ENCODE measurements around the gene MAN1B1.
A peak's percentile ranks its signal among the peaks of the same experiment; 100 is the strongest.

The MAN1B1 gene

GRCh38 chr9:137088121-137088520 is 1.3 kb downstream of the MAN1B1 start:
- DNase-seq = no peak

DNA sequence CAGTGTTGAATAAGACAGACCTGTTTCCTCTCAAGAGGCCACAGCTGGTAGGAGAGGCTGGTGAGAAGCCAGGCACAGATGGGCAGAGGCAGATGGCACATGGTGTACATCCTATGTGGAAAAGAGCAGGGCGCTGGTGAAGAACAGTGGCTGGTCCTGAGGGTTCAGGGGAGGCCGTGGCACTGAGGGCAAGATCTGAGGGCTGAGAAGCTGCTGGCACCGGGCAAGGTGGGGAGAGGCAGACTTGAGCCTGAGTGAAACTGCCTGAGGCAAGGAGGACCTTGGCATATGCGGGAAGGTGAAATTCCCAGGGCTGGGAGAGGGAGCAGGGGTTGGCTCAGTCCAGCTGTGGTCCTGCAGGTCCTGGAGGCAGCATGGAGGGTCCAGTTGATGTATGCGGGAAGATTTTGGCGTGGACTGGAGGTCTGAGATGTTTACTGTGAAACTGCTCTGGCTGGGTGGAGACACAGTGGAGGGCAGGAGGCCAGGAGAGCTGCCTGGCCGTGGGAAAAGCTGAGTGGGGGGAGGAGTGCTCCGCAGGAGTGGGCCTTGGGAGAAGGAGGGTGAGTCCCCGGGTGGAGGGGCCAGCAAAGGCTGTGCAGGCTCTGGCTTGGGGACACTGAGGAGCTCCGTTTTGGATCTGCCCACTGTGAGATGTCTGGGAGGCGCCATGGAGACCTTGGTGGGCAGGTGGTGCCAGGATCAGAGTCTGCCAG is 2.6 kb downstream of the MAN1B1 start:
- no peak for DNase-seq

DNA sequence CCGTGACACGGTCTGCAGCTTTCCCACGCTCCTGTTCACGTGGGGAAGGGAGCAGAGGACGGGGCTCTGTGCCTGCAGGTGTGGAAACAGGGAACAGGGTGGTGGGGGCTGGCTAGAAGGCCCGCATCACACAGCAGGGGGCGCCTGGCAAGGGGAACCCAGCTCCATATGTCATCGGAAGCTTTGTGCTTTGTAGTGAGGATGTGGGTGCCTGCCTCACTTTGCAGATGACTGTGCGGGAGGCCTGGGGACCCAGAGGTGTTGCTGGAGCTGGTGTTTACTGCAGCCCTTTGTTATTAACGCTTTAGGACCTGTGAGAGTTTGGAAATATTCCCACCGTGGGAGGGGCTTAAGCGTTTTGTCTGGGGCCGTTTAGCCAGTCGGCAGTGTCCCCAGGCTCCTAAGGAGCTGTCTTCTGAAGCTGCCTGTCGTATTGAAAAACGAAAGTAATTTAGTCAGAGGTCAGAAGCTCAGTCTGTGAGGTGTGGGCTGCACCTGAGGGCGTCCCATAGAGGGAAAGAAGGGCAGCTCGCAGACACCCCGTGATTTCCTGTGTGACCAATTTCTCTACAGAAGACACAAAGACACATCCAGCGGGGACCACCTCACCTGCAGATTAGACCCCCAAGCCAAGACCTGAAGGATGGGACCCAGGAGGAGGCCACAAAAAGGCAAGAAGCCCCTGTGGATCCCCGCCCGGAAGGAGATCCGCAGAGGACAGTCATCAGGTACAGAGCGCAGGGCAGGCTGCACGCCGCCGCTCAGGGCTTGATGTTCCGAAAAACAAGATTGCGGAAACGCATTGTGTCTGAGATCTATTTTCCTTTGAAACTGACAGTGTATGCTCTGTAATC is 9.1 kb downstream of the MAN1B1 start:
- DNase-seq = peak; percentile 88

DNA sequence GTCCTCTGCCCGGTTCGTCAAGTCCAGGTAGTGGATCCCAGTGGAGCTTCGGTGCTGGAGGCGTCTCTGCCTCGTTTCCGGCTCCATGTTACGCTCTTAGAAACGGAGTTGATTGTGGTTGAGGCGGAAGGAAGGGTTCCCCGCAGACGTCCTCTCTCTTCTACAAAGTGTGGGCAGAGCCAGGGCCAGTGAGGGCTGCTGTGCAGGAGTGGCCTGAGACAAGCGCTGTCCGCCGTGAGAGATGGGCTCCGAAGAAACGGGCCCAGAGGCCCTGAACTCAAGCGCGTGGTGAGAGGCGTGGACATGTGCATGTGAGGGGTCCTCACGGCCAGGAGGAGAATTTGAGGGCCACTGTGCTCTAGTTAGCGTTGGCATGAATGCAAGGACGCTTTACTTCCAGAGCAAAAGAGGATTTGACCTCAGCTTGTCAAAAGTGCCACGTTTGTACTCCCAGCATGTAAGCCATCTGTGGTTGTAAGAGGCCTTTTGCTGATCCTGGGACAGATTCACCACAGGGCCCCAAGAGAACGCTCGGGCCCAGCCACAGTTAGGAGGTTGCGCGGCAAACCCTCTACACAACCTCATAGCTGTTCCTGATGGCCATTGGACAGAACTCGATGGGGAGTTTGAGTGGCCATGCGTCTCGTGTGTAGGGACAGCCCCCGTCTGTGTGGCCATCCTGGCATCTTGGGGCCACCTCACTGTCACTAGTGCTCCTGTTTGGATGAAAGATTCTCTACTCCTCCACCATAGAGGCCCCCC is 10.2 kb downstream of the MAN1B1 start:
- no peak for DNase-seq

DNA sequence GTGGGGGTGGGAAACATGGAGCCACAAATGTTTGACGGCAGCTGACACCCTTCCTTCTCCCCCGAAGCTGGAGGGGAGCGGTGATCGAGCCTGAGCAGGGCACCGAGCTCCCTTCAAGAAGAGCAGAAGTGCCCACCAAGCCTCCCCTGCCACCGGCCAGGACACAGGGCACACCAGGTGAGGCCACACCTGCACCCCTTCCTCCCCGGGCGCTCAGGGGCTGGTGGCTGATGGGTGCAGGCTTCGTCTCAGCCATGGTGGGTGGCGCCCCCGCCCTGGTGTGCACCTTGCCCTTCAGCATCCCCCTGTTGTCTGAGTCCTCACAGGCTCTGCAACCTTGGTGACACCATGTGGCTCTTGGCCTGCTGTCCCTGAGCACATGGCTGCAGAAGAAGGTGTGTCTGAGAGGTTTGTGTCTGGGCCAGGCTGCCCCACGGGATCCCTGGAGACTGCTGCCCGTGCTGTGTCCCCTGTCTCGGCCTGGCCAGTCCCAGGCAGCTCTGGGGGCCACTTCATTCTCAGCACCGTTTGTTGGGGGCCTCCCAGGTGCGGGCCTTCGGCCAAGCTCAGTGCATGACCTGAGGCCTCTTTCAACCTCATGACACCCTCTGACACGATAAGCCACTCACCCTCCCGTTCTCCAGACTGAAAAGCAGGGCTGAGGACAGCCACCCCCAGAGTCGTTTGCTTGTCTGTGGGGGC is 11.1 kb downstream of the MAN1B1 start:
- DNase-seq = no peak

GRCh38 chr9:137099231-137099630 is 12.4 kb downstream of the MAN1B1 start:
- DNase-seq = no peak

GRCh38 chr9:137103206-137103999 is 16.6 kb downstream of the MAN1B1 start:
- DNase-seq = no peak

- no peak for DNase-seq
Observed at GRCh38 chr9:137105814-137106661, 19.3 kb downstream of the MAN1B1 start.

- DNase-seq = no peak
Observed at GRCh38 chr9:137106662-137107250, 20.0 kb downstream of the MAN1B1 start.

DNA sequence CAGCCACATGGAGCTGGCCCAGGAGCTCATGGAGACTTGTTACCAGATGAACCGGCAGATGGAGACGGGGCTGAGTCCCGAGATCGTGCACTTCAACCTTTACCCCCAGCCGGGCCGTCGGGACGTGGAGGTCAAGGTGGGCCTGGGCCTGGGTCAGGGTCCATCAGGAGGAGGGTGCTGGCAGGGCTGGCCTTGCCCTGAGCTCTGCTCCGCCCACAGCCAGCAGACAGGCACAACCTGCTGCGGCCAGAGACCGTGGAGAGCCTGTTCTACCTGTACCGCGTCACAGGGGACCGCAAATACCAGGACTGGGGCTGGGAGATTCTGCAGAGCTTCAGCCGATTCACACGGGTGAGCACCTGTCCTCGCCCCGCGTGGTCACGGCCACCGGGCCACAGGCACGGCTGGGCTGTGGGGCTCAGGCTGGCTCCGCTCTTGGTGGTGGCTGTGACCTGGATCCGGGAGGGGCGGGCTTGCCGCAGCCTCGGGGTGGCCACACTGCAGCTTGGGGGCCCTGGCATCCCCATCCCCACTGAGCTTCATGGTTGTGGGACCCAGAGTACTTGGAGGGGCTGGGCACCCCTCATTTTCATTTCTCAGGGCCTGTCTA is 20.6 kb downstream of the MAN1B1 start:
- DNase-seq = no peak

- no peak for DNase-seq
Observed at GRCh38 chr9:137107982-137108381, 21.2 kb downstream of the MAN1B1 start.

DNA sequence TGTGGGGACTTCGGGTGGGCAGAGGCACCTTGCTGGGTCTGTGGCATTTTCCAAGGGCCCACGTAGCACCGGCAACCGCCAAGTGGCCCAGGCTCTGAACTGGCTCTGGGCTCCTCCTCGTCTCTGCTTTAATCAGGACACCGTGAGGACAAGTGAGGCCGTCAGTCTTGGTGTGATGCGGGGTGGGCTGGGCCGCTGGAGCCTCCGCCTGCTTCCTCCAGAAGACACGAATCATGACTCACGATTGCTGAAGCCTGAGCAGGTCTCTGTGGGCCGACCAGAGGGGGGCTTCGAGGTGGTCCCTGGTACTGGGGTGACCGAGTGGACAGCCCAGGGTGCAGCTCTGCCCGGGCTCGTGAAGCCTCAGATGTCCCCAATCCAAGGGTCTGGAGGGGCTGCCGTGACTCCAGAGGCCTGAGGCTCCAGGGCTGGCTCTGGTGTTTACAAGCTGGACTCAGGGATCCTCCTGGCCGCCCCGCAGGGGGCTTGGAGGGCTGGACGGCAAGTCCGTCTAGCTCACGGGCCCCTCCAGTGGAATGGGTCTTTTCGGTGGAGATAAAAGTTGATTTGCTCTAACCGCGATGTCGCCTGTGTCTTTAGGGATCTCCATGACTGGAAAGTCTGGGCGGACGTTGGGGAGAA is 21.9 kb downstream of the MAN1B1 start:
- DNase-seq = no peak

DNA sequence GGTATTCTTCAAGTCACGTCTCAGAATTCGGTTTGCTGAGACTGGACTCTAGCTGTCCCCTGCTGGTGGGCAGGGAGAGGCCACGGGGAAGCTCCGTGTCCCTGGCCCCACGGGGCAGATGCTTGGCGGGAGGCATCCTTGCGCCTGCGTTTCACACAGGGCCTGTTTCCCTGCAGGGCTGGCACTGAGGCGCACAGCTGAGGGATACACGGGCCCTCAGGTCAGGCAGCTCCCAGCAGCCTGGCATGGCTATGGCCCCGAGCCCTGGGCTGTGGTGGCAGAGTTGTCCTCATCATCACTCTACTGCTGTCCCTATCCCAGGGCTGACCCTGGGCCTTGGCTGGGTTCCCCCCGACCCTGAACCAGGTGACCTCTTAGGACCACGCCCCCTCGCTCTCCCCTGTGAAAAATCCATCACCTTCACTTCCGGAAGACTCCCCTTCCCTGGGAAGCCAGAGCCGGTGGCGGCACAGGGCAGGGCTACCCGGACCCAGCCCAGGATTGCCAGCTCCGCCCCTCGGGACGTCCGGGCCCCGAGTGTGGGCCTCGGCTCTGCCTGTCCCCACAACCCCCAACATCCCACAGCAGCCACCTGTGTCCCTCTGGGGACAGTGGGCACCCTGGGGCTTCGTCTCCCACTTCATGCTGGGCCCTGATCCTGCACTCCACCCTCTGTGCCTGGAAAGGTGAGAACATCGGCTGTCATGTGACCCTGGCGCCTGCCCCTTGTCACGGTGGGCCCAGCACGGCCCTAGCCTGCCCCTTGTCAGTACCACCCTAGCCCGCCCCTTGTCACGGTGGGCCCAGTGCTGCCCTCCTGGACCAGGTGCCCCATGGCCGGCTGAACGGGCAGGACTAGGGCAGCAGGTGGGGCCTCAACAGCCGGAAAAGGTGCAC is 22.7 kb downstream of the MAN1B1 start:
- no peak for DNase-seq

DNA sequence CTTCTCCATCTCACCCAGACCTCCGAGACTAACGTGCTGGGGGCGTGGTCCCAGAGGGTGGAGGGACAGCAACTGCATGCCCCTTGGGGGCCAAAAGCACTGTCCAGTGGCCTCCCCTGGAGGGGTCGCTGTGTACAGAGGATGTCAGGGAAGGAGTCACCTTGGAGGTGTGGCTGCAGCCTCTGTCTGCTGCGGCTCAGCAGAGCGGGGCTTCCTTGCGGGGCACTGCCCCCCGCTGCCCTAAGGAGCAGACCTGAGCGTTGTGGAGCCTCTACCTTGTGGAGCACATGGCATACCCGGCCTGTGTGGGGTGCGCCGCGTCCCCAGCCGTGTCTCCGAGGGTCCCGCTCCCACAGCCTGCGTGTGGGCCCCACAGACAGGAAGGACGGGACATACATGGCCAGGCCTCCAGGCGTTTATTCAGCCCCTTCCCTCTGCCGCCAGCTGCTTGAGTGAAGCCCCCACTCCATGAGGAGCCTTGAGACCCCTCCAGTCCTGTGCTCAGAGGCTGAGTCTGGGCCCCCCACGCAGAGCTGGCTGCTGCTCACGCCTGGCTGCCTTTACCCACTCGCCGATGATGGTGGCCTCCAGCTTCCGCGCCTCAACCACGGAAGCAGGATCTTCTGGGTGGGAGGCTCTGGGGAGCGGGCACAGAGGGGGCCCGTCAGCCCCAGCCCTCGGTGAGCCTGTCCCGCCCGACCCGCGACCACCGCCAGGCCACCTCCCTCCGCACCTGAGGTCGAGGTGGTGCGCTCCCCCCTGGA is 23.5 kb downstream of the MAN1B1 start:
- no peak for DNase-seq

DNA sequence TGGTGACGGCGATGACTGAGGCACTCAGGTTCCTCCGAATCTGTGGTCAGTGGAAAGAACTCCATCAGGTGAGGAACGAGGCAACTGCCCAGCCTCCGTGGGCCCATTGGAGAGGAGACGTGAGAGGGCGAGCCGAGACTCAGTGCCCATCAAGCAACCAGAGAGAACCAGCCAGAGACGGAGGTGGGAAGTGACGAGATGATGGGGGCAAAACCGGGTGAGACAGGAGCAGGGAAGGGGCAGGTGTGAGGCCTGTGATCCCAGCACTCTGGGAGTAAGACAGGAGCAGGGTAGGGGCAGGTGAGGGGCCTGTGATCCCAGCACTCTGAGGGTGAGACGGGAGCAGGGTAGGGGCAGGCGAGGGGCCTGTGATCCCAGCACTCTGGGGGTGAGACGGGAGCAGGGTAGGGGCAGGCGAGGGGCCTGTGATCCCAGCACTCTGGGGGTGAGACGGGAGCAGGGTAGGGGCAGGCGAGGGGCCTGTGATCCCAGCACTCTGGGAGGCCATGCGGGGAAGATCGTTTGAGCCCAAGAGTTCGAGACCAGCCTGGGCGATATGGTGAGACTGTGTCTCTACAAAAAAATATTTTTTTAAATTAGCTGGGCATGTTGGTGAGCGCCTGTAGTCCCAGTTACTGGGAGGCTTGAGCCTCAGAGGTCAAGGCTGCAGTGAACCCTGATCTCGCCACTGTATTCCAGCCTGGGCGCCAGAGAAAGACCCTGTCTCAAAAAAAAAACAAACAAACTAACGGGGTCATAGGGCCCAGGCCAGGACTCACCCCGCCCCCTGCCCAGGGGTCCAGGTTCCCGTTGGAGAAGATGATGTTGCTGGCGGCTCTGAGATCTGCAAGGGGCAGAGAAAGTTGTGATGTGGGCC is 24.4 kb downstream of the MAN1B1 start:
- DNase-seq = no peak

DNA sequence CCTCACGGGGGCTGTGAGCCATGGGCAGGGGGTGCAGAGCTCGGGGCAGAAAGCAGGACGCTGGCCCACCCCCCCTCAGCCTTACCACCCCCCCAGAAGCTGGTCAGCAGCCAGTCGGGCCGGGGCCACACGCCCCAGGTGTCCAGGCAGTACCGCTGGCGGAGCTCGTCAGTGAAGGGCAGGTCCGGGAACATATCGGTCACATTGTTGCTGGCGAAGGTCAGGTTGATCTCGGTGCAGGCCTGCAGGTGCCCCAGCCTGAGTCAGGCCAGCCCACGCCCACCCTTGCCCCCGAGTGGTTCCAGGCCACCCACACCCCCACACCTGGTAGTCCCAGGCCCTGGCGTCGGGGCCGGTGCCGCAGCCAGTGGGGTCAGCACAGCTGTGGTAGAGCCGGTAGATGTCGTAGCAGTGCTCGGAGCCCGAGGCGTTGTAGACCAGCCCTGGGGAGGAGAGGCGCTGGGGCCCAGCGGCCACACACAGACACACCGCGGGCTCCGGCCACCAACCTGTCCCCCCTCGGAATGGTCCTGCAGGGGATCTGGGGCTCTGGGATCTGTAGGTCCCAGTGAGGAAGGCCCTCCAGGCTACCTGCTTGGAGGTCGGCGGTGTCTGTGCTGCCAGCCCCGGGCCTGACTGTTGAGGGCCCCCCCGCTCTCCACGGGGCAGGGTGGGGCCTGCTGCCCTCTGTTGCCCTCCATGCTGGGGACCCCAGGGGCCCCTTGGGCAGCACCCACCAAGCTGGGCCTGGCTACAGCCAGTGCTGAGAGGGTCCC is 25.2 kb downstream of the MAN1B1 start:
- DNase-seq = no peak
